Skeletal muscle tissue (tissue), 4 donors: ENCODE results near the gene RASA3. TPM values are rescaled to one million over a fixed set of nuclear protein-coding genes. Genes with fewer than 3 reads are reported as not detected.
"Not testable (repeated sequence)": the region's sequence is repeated elsewhere in the genome, so short reads cannot be mapped to it uniquely, and the experiment has no call there.

ENCODE experiments used
- H3K27ac ChIP-seq: one replicate; pipeline ENCODE4 v1.7.0; 2013; ENCODE audit warnings: mild to moderate bottlenecking, low read depth, low read length, inconsistent platforms
- H3K27me3 ChIP-seq, 3 donors: one replicate each; pipeline ENCODE4 v1.7.0; 2013; ENCODE audit warnings: low read length in 3 of 3; ENCODE audit not compliant: control insufficient read depth in 3 of 3, insufficient read depth in 3 of 3
- H3K36me3 ChIP-seq, 3 donors: one replicate each; pipeline ENCODE4 v1.7.0; 2013; ENCODE audit warnings: low read length in 3 of 3; ENCODE audit not compliant: control insufficient read depth in 3 of 3, insufficient read depth in 3 of 3
- H3K4me1 ChIP-seq, 3 donors: one replicate each; pipeline ENCODE4 v1.7.0; 2013; ENCODE audit warnings: low read length in 3 of 3, mild to moderate bottlenecking in 3 of 3; ENCODE audit not compliant: control insufficient read depth in 3 of 3, insufficient read depth in 3 of 3
- H3K4me3 ChIP-seq, 3 donors: one replicate each; pipeline ENCODE4 v1.7.0; 2013; ENCODE audit warnings: low read length in 3 of 3
- H3K9ac ChIP-seq, 3 donors: one replicate each; pipeline ENCODE4 v1.7.0; 2013; ENCODE audit warnings: low read length in 3 of 3, mild to moderate bottlenecking in 3 of 3, moderate library complexity in 2 of 3, low read depth in 1 of 3
- H3K9me3 ChIP-seq, 3 donors: one replicate each; pipeline ENCODE4 v1.7.0; 2013; ENCODE audit warnings: low read length in 3 of 3; ENCODE audit not compliant: control insufficient read depth in 3 of 3
- total RNA-seq: library from RNA; depleted of rRNA; stranded (reverse); fragments of >200 nt; gene quantifications from one replicate; pipeline ENCODE4 v1.2.3, GENCODE V29; 2014
- donor health status: Osteomylitis.

RASA3 gene
- total RNA-seq, 1 donor from 2014 or later = 14.1 TPM

DNA sequence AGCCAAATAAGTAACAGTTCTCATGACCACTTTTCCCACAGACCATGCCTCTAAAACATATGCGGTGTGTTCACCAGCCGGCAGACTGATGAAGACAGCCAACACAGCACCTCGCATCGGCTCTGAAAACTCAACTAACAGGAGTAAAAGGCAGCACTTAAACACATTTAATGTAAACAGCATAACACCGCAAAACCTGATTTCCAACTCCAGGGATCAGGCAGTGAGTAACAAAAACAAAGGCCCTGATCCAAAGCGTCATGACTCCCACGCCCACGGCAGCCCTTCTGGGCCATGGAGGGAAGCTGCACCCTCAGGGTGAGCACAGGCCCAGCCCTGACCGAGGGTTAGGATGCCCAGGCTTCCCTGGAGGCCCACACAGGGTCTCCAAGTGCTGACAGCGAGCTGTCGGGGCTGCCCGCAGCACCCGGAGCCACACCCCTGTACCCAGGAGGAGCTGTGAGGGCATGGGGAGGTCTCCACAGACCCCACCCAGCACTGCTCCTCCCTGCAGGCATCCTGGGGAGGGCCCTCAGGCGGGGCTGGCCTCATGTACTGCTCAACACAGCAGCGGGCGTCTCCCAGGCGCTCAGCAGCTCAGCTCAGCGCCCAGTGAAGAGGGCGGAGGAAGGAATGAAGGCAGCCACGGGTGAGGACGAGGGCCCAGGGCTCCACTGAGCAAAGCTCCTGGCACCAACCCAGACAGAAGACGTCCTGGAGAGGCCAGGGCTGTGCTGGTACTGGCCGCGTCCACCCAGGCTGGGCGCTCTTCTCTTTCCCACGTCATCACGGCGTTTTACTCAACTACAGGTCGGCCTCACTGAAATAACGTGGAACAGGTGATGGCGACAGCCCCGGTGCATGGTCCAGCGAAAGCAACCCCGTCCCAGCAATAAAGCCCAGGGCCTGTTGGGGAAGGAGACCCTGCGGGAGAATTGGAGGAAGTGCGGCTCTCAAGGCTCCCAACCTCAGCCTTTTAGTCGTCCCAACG is 53.7 kb downstream of the RASA3 start:
- no peak overlapping the region for H3K27ac ChIP-seq
- peaks cover 18 to 40% (median 21%) of the 10 kb centered on the region in 3 donors for H3K4me1 ChIP-seq
- no peaks in the 10 kb centered on the region for H3K27me3 ChIP-seq
- H3K4me3 ChIP-seq = no peak overlapping the region
- H3K36me3 ChIP-seq = peaks cover under 1 to 4% (median 2%) of the 10 kb centered on the region in 3 donors
- H3K9ac ChIP-seq = peak overlapping the region in 1 of 3 donors; percentile 14
- H3K9me3 ChIP-seq = no peaks in the 10 kb centered on the region

DNA sequence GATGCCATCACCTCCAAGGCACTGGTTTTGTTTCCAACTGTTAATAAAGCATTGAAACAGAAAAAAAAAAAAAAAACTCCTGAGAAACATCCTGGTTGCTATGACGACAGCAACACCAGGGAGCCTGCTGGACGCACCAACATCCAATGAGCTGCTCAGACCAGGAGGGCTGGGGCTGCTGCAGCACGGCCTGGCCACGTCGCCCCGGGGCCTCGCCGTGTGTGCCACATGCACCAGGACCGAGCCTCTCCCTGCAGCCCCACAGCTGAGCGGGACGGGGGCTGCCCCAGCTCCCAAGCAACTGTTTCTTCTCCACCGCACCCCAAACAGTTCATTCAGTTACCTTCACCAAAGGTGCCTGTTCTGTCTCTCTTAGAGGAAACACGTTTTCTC is 54.5 kb downstream of the RASA3 start:
- peaks cover 7 to 9% (median 8%) of the 10 kb centered on the region in 3 donors for H3K36me3 ChIP-seq
- H3K27ac ChIP-seq = no peak overlapping the region
- H3K9me3 ChIP-seq = no peaks in the 10 kb centered on the region
- no peaks in the 10 kb centered on the region for H3K27me3 ChIP-seq
- H3K4me3 ChIP-seq = no peak overlapping the region
- no peak overlapping the region for H3K9ac ChIP-seq
- peaks cover 18 to 42% (median 21%) of the 10 kb centered on the region in 3 donors for H3K4me1 ChIP-seq

DNA sequence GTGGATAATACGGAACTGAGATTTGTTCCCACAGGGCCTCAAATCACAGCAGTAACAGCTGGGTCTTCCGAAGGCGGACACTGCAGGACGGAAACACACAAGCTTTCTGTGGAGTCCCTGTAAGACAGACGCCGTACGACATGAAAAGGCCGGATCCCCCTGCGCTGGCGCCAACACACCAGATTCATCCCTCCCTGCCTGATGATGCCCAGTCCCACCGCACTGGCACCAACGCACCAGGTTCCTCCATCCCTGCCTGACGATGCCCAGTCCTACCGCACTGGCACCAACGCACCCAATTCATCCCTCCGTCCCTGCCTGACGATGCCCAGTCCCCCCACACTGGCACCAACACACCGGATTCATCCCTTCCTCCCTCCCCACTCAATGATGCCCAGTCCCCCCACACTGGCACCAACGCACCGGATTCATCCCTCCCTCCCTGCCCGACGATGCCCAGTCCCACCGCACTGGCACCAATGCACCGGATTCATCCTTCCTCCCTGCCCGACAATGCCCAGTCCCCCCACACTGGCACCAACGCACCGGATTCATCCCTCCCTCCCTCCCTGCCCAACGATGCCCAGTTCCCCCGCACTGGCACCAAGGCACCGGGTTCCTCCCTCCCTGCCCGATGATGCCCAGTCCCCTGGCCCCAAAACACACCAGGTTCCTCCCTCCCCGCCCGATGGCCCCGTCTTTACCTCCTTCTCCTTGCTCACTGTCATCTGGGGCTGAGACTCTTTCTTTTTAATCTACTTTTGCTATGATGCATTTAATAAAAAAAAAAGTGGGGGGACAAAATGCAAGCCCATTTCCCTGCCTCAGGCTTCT is 55.1 kb downstream of the RASA3 start:
- no peak overlapping the region for H3K27ac ChIP-seq
- H3K9ac ChIP-seq = no peak overlapping the region
- peaks cover 18 to 42% (median 21%) of the 10 kb centered on the region in 3 donors for H3K4me1 ChIP-seq
- H3K4me3 ChIP-seq = no peak overlapping the region
- H3K27me3 ChIP-seq = no peaks in the 10 kb centered on the region
- H3K9me3 ChIP-seq = no peaks in the 10 kb centered on the region
- peaks cover 8 to 13% (median 13%) of the 10 kb centered on the region in 3 donors for H3K36me3 ChIP-seq

DNA sequence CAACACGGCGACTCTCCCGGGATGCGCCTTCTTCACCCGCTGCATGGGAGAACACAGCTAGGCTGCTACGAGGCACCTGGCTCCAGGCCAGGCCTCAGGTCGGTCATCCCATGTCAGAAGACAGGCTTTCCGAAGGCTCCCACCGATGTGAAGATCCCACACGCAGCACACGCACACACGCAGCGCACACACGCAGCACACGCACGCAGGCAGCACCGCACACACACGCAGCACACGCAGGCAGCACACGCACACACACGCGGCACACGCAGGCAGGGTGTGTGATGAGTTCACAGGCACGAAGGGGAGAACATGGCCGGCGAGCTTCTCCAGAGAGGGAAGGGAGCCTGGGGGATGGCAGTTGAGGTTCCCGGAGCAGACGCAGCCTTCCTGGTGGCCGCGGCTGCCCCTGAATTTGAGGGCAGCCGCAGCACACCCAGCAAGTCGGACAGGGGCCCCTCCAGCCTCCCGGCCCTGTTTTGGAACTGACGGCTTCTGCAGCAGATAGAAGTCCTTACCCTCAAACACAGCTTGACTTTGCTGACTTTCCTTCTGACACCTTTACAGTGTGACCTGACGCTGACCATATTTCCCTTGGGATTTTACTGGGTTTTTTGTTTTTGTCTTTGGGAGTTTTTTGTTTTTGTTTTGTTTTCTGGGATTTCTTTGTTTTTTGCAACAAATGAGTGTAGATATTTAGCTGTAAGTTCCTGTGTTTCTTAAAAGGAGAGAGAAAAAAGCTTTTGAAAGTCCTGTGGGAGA is 55.9 kb downstream of the RASA3 start:
- H3K36me3 ChIP-seq = peaks cover 10 to 15% (median 13%) of the 10 kb centered on the region in 3 donors
- no peak overlapping the region for H3K27ac ChIP-seq
- no peaks in the 10 kb centered on the region for H3K9me3 ChIP-seq
- H3K4me3 ChIP-seq = no peak overlapping the region
- H3K27me3 ChIP-seq = no peaks in the 10 kb centered on the region
- no peak overlapping the region for H3K9ac ChIP-seq
- peaks cover 15 to 34% (median 18%) of the 10 kb centered on the region in 3 donors for H3K4me1 ChIP-seq

DNA sequence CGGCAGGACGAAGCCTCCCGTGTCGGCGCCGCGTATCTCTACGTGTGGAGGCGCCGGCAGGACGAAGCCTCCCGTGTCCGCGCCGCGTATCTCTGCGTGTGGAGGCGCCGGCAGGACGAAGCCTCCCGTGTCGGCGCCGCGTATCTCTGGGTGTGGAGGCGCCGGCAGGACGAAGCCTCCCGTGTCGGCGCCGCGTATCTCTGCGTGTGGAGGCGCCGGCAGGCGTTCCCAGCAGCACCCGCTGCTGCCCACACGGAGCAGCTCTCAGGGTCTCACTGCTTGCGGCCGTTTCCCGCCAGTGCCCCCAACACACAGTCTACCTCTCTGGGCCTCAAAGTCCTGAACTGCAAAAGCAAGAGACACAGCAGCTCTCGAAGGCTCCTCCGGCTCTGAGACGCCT is 56.6 kb downstream of the RASA3 start:
- not testable (repeated sequence) for H3K9me3 ChIP-seq, H3K4me3 ChIP-seq, H3K9ac ChIP-seq, H3K27me3 ChIP-seq, H3K27ac ChIP-seq
- Histone ChIP-seq H3K4me1 (peaks cover 15 to 29% (median 18%) of the 10 kb centered on the region in 3 donors), H3K36me3 (peaks cover 10 to 15% (median 13%) of the 10 kb centered on the region in 3 donors)

DNA sequence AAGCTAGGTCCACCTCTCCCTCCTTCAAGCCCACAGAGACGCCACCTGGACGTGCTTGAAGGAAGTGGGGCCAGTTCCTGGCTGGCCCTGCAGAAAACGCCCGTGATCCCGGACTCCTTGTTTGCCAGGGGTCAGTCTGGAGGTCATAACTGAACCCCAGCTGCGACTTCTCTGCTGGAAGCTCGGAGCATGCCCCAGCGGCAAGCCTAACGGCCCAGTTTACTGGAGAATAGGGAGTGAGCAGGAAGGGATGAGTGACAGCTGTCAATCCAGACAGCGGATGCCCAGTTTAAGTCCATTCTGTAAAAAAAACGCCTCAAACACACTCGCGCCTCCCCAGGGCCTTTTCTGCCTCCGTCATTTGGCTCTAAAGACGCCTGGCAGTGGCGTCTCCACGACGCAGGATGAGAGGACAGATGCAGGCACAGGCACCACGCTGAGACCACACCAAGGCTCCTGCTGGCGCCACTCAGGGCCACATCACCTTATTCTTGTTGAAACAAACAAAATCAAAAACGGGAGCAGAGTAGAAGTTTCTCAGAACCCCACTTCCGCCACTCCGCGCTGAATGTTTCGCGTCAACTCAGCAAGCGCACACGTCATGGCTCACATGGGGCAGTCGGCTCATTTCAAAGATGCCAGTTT is 57.6 kb downstream of the RASA3 start:
- H3K27me3 ChIP-seq = no peaks in the 10 kb centered on the region
- H3K9me3 ChIP-seq = no peaks in the 10 kb centered on the region
- H3K9ac ChIP-seq = no peak overlapping the region
- no peak overlapping the region for H3K4me3 ChIP-seq
- peaks cover 10 to 15% (median 13%) of the 10 kb centered on the region in 3 donors for H3K36me3 ChIP-seq
- H3K27ac ChIP-seq = no peak overlapping the region
- peaks cover 15 to 26% (median 16%) of the 10 kb centered on the region in 3 donors for H3K4me1 ChIP-seq

DNA sequence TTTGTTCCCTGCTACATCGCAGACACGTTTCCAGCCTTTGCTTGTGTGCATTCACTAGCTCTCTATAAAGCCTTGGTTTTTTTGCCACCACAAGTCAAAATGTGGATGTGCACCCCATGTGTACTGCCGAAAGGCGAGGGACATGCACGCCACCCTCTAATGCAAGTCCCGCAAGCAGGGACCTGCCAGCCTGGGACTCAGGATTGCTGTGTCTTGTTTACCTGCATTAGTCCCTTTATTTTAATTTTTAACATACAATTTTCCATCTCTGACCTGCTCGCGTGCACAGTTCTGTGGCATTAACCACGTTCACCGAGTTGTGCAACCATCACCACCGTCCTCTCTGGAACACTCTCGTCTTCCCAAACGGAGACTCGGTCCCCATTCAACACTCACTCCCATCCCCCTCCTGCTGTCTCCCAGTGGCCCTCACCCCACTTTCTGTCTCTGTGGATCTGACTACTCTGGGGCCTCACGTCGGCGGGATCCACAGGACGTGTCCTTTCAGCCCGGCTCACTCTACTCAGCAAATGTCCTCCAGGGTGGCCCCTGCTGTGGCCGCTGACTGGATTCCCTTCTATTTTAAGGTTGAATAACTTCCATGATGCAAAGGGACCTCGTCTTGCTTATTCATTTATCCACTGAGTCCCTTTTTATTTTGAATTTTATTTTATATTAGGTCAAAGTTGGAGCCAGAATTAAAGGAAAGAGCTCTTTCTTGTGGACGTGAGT is 58.4 kb downstream of the RASA3 start:
- H3K4me1 ChIP-seq = peaks cover 14 to 26% (median 15%) of the 10 kb centered on the region in 3 donors
- no peaks in the 10 kb centered on the region for H3K9me3 ChIP-seq
- H3K4me3 ChIP-seq = peak overlapping the region in 1 of 3 donors; percentile 36
- H3K9ac ChIP-seq = peak overlapping the region in 1 of 3 donors; percentile 38
- no peak overlapping the region for H3K27ac ChIP-seq
- no peaks in the 10 kb centered on the region for H3K27me3 ChIP-seq
- peaks cover 10 to 15% (median 13%) of the 10 kb centered on the region in 3 donors for H3K36me3 ChIP-seq

DNA sequence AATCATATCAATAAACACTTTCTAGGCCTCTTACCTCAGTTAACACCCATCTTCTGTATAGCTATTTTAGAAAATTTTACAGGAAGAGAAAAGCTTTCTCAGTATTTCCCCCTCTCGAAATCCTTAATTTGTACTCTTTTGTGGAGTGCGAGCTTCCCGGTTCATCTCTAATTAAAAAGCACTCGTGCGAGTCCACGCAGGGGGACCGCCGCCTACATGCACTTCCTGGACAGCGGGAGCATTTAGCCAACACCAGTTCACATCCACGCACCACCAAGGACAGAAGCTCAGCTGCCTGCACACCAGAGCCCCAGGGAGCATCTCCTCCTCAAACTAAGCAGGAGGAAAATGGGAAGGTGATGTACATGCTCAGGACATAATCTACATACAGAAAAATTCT is 60.0 kb downstream of the RASA3 start:
- Histone ChIP-seq H3K27me3 (no peaks in the 10 kb centered on the region), H3K4me1 (peaks cover 19 to 31% (median 26%) of the 10 kb centered on the region in 3 donors), H3K9me3 (no peaks in the 10 kb centered on the region), H3K4me3 (no peak overlapping the region), H3K9ac (no peak overlapping the region), H3K27ac (no peak overlapping the region), H3K36me3 (peaks cover 10 to 15% (median 13%) of the 10 kb centered on the region in 3 donors)
